Loucy (cell line): ENCODE data around the gene GRB10.

Source experiments
- H2AFZ ChIP-seq: fragments of 200-600 bp; sonication (generic); 2 replicates; pipeline ENCODE4 v1.6.0; 2016; ENCODE audit warnings: antibody characterized with exemption, mild to moderate bottlenecking, low read length, moderate library complexity
- H3F3A ChIP-seq: fragments of 200-600 bp; 2 replicates; pipeline ENCODE4 v1.6.0; 2016; ENCODE audit warnings: antibody characterized with exemption, low read depth, mild to moderate bottlenecking
- H3K27me3 ChIP-seq: fragments of 200-600 bp; sonication (generic); 2 replicates; pipeline ENCODE4 v1.6.1; 2014; ENCODE audit warnings: low read length, mild to moderate bottlenecking; ENCODE audit not compliant: insufficient read depth, poor library complexity, severe bottlenecking
- H3K36me3 ChIP-seq: fragments of 200-600 bp; sonication (generic); 2 replicates; pipeline ENCODE4 v1.6.1; 2016; ENCODE audit warnings: low read length; ENCODE audit not compliant: insufficient read depth
- H3K4me1 ChIP-seq: fragments of 200-600 bp; sonication (generic); 2 replicates; pipeline ENCODE4 v1.5.1; 2014; ENCODE audit warnings: low read length, mild to moderate bottlenecking; ENCODE audit not compliant: insufficient read depth, poor library complexity, severe bottlenecking
- H3K4me2 ChIP-seq: fragments of 200-600 bp; sonication (generic); 2 replicates; pipeline ENCODE4 v1.6.0; 2014; ENCODE audit warnings: antibody characterized with exemption, low read length, low read depth, mild to moderate bottlenecking; ENCODE audit not compliant: poor library complexity, severe bottlenecking
- H3K4me3 ChIP-seq: fragments of 200-600 bp; sonication (generic); 2 replicates; pipeline ENCODE4 v1.5.1; 2014; ENCODE audit warnings: low read length, mild to moderate bottlenecking, mixed read lengths; ENCODE audit not compliant: poor library complexity, severe bottlenecking
- H3K79me2 ChIP-seq: fragments of 200-600 bp; sonication (generic); 2 replicates; pipeline ENCODE4 v1.6.1; 2014; ENCODE audit warnings: low read length; ENCODE audit not compliant: insufficient read depth
- H3K9ac ChIP-seq: fragments of 200-600 bp; sonication (generic); 2 replicates; pipeline ENCODE4 v1.6.0; 2014; ENCODE audit warnings: mild to moderate bottlenecking, low read depth, low read length, moderate library complexity; ENCODE audit not compliant: poor library complexity, severe bottlenecking
- H3K9me2 ChIP-seq: fragments of 200-600 bp; sonication (generic); replicated peaks from 2 replicates; pipeline ENCODE4 v1.6.1; 2016; ENCODE audit warnings: low read depth, low read length, mixed read lengths
- H3K9me3 ChIP-seq: fragments of 200-600 bp; sonication (generic); 2 replicates; pipeline ENCODE4 v1.6.1; 2014; ENCODE audit warnings: mild to moderate bottlenecking, antibody characterized with exemption, low read length, low read depth; ENCODE audit not compliant: insufficient read depth
- H4K20me1 ChIP-seq: fragments of 200-600 bp; sonication (generic); 2 replicates; pipeline ENCODE4 v1.6.0; 2014; ENCODE audit warnings: antibody characterized with exemption, low read length, mild to moderate bottlenecking; ENCODE audit not compliant: insufficient read depth, poor library complexity, severe bottlenecking
- CTCF ChIP-seq: fragments of 200-600 bp; sonication (generic); conservative IDR thresholded peaks from 2 replicates; pipeline ENCODE4 v1.5.1; 2014; ENCODE audit warnings: mild to moderate bottlenecking, antibody characterized with exemption, low read length
- EZH2phosphoT487 ChIP-seq: fragments of 200-600 bp; IDR thresholded peaks from 2 replicates; pipeline ENCODE4 v1.6.1; 2018; ENCODE audit warnings: antibody characterized with exemption, mild to moderate bottlenecking, moderate library complexity, borderline replicate concordance

The GRB10 gene

GRCh38 chr7:50629238-50629901 is 153.3 kb downstream of the GRB10 start:
- H3K27me3 ChIP-seq: peaks cover 7% of the 10 kb centered on the region
- H3K79me2 ChIP-seq: no peaks in the 10 kb centered on the region
- TF ChIP-seq CTCF: no peak
- TF ChIP-seq EZH2phosphoT487: no peak

GRCh38 chr7:50628434-50629084 is 154.1 kb downstream of the GRB10 start:
- Histone ChIP-seq H3K4me1 (no peaks in the 10 kb centered on the region), H3K36me3 (no peaks in the 10 kb centered on the region), H3K27me3 (peaks cover 10% of the 10 kb centered on the region), H3K9me3 (no peaks in the 10 kb centered on the region), H3F3A (no peaks in the 10 kb centered on the region), H3K9ac (no peak overlapping the region), H3K79me2 (no peaks in the 10 kb centered on the region), H2AFZ (no peak overlapping the region), H3K9me2 (no peaks in the 10 kb centered on the region), H4K20me1 (no peaks in the 10 kb centered on the region), H3K4me3 (no peak overlapping the region), H3K4me2 (no peak overlapping the region)
- TF ChIP-seq CTCF (peak; percentile 27; the same call in 1 of the 2 replicates), EZH2phosphoT487 (no peak)

More at GRCh38 chr7:50629238-50629901, 153.3 kb downstream of the GRB10 start:
- Histone ChIP-seq H3K4me3 (no peak overlapping the region), H3F3A (no peaks in the 10 kb centered on the region), H4K20me1 (no peaks in the 10 kb centered on the region), H3K9me2 (no peaks in the 10 kb centered on the region), H3K9ac (no peak overlapping the region), H3K4me1 (no peaks in the 10 kb centered on the region), H2AFZ (no peak overlapping the region), H3K4me2 (no peak overlapping the region), H3K36me3 (no peaks in the 10 kb centered on the region), H3K9me3 (no peaks in the 10 kb centered on the region)

GRCh38 chr7:50627824-50628361 is 154.8 kb downstream of the GRB10 start:
- Histone ChIP-seq H3F3A (no peaks in the 10 kb centered on the region), H3K4me1 (no peaks in the 10 kb centered on the region), H3K9me2 (no peaks in the 10 kb centered on the region), H2AFZ (no peak overlapping the region), H3K4me2 (no peak overlapping the region), H3K36me3 (no peaks in the 10 kb centered on the region), H4K20me1 (no peaks in the 10 kb centered on the region), H3K9me3 (no peaks in the 10 kb centered on the region), H3K4me3 (no peak overlapping the region), H3K79me2 (no peaks in the 10 kb centered on the region), H3K27me3 (peaks cover 10% of the 10 kb centered on the region), H3K9ac (no peak overlapping the region)
- no peak for TF ChIP-seq CTCF
- TF ChIP-seq EZH2phosphoT487: no peak
